Smooth muscle cell (in vitro differentiated cells): ENCODE measurements around the gene ARHGAP24. TPM values are rescaled to one million over a fixed set of nuclear protein-coding genes. Genes with fewer than 3 reads are reported as not detected.

Experiments
- DNase-seq: peaks from one replicate; lab custom pipeline; 2025; ENCODE audit not compliant: unreplicated experiment; lab: John Stamatoyannopoulos, UW
- H2AFZ ChIP-seq: fragments of 200-600 bp; sonication (generic); 2 replicates; pipeline ENCODE4 v1.6.0; 2016; ENCODE audit warnings: antibody characterized with exemption, low read depth, mild to moderate bottlenecking
- H3F3A ChIP-seq: fragments of 200-600 bp; sonication (generic); 2 replicates; pipeline ENCODE4 v1.6.0; 2017; ENCODE audit warnings: antibody characterized with exemption, low read depth
- H3K27ac ChIP-seq: fragments of 200-600 bp; sonication (generic); 2 replicates; pipeline ENCODE4 v1.5.1; 2016; ENCODE audit warnings: low read depth, mild to moderate bottlenecking
- H3K27me3 ChIP-seq: fragments of 200-600 bp; sonication (generic); 2 replicates; pipeline ENCODE4 v1.6.1; 2016; ENCODE audit warnings: low read depth, mild to moderate bottlenecking
- H3K36me3 ChIP-seq: fragments of 200-600 bp; sonication (generic); 2 replicates; pipeline ENCODE4 v1.5.1; 2016; ENCODE audit warnings: low read depth
- H3K4me1 ChIP-seq: fragments of 200-600 bp; sonication (generic); 2 replicates; pipeline ENCODE4 v1.5.1; 2016; ENCODE audit warnings: low read depth
- H3K4me2 ChIP-seq: fragments of 200-600 bp; sonication (generic); 2 replicates; pipeline ENCODE4 v1.6.0; 2016; ENCODE audit warnings: mild to moderate bottlenecking
- H3K4me3 ChIP-seq: fragments of 200-600 bp; sonication (generic); 2 replicates; pipeline ENCODE4 v1.5.1; 2016; ENCODE audit warnings: mild to moderate bottlenecking
- H3K79me2 ChIP-seq: fragments of 200-600 bp; sonication (generic); 2 replicates; pipeline ENCODE4 v1.6.0; 2016; ENCODE audit warnings: low read depth, mild to moderate bottlenecking
- H3K9ac ChIP-seq: fragments of 200-600 bp; sonication (generic); 2 replicates; pipeline ENCODE4 v1.6.0; 2016; ENCODE audit warnings: low read depth
- H3K9me3 ChIP-seq: fragments of 200-600 bp; sonication (generic); replicated peaks from 2 replicates; pipeline ENCODE4 v1.5.1; 2016; ENCODE audit warnings: low read depth
- H4K20me1 ChIP-seq: fragments of 200-600 bp; sonication (generic); 2 replicates; pipeline ENCODE4 v1.6.0; 2016; ENCODE audit warnings: low read depth
- WGBS: methylation state at CpG from one replicate; pipeline ENCODE4 v1.1.7; 2016; ENCODE audit warnings: low lambda C conversion rate; 5-methylcytosine and 5-hydroxymethylcytosine counted together
- polyA plus RNA-seq: library from polyadenylated mRNA; unstranded; fragments of >200 nt; fragmentation: Nextera tagmentation; extraction: Ambion mirVana; gene quantifications from 2 replicates; pipeline ENCODE4 v1.2.1, GENCODE V29; 2016
- total RNA-seq: library from RNA; depleted of rRNA; stranded (reverse); fragments of >200 nt; gene quantifications from 2 replicates; pipeline ENCODE4 v1.2.3, GENCODE V29; 2014
- TF ChIP-seq, protein P1 (sequence below): fragments of 200-600 bp; sonication (generic); IDR thresholded peaks from 2 replicates; pipeline ENCODE4 v1.5.1; 2017; ENCODE audit warnings: borderline replicate concordance, mild to moderate bottlenecking, antibody characterized with exemption; ENCODE audit not compliant: insufficient read depth, poor library complexity, severe bottlenecking

The ARHGAP24 gene
- total and polyA plus RNA-seq, 2 experiments from 2014 or later, result 4.9 to 18.2 TPM

DNA sequence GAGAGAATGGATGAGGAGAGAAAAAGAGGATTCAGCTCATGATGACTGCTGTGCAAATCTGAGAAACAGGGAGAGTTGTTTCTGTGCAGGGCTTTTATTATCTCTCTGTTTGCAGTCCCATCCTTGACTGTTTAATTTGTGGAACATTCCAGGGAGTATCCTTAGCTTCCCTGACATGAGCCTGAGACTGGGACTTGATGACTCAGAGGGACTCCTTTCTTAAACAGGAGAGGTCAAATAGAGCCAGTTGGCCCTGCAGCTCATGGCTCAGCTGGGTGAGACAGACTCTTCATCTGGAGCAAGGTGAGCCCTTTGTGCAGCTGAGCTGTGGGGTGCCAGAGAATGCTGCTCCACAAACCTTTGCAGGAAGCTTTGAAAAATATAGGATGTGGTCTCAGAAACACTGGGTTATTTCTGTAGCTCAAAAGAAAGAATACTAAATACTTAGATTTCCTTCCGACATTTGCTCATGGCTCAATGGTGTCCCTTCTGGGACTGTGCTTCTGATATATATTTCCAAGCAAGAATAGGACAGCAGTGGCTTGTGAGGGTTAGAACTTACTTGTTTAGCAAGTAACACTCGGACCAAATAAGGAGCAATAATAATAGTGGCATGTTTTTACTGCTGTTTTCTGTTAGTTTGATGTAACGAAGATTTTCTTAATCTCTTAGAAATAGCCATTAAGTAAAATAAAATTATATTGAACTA, 14.5 kb downstream of the ARHGAP24 start:
- H3F3A ChIP-seq, result no peaks in the 10 kb centered on the region
- H3K9ac ChIP-seq, result no peak overlapping the region
- no peaks in the 10 kb centered on the region for H3K27me3 ChIP-seq
- 90% methylated on average over 3 of the region's 3 CpGs for WGBS
- H2AFZ ChIP-seq, result no peak overlapping the region
- no peak for DNase-seq
- no peaks in the 10 kb centered on the region for H3K9me3 ChIP-seq
- H3K4me2 ChIP-seq, result no peak overlapping the region
- TF ChIP-seq, protein P1, sequence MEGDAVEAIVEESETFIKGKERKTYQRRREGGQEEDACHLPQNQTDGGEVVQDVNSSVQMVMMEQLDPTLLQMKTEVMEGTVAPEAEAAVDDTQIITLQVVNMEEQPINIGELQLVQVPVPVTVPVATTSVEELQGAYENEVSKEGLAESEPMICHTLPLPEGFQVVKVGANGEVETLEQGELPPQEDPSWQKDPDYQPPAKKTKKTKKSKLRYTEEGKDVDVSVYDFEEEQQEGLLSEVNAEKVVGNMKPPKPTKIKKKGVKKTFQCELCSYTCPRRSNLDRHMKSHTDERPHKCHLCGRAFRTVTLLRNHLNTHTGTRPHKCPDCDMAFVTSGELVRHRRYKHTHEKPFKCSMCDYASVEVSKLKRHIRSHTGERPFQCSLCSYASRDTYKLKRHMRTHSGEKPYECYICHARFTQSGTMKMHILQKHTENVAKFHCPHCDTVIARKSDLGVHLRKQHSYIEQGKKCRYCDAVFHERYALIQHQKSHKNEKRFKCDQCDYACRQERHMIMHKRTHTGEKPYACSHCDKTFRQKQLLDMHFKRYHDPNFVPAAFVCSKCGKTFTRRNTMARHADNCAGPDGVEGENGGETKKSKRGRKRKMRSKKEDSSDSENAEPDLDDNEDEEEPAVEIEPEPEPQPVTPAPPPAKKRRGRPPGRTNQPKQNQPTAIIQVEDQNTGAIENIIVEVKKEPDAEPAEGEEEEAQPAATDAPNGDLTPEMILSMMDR, result no peak
- no peak overlapping the region for H3K27ac ChIP-seq
- H4K20me1 ChIP-seq, result no peaks in the 10 kb centered on the region
- no peaks in the 10 kb centered on the region for H3K36me3 ChIP-seq
- H3K79me2 ChIP-seq, result peaks cover 9% of the 10 kb centered on the region
- peaks cover 4% of the 10 kb centered on the region for H3K4me1 ChIP-seq
- H3K4me3 ChIP-seq, result no peak overlapping the region

DNA sequence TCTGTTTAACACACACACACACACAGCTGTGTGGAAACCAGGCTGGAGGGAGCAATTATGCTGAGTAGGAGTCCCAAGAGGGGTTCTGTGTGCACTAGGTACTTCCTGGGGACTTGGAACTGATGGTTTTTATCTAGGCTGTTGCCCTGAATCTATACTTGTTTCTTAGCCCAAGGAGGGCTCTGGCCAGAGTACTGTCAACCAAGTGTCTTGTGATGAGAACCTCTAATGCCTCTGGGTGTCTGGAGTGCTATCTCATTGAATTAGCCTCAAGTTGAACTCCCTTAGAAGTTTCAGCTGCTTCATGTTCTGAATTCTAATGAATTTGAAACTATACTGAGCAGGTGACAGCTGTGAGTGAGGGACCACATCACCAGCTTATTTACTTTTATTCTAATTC, 16.6 kb downstream of the ARHGAP24 start:
- H3K27me3 ChIP-seq, result no peaks in the 10 kb centered on the region
- TF ChIP-seq, protein P1, result no peak
- H3K9ac ChIP-seq, result no peak overlapping the region
- H3K9me3 ChIP-seq, result no peaks in the 10 kb centered on the region
- H3K27ac ChIP-seq, result no peak overlapping the region
- no peaks in the 10 kb centered on the region for H3K36me3 ChIP-seq
- peaks cover 9% of the 10 kb centered on the region for H3K79me2 ChIP-seq
- H3K4me3 ChIP-seq, result no peak overlapping the region
- H3F3A ChIP-seq, result no peaks in the 10 kb centered on the region
- H3K4me1 ChIP-seq, result peaks cover 4% of the 10 kb centered on the region
- no peak overlapping the region for H2AFZ ChIP-seq
- H4K20me1 ChIP-seq, result no peaks in the 10 kb centered on the region
- DNase-seq, result no peak
- H3K4me2 ChIP-seq, result no peak overlapping the region

DNA sequence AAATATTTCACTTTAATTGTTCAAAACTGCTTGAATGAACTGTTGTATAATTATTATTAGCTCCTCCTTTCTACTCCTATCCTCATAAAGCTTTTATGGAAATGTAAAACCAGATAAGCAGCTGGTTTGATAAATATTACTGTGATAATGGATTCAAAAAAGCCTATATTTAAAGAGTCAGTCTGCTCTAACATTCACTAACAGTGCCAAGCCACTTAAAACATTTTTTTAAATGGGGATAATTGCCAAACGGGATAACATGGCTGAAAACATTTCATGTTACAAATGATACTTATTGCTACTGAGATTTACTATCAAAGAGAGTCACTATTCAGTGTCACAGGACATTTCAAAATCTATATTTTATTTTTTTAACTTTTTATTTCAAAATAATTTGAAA, 17.4 kb downstream of the ARHGAP24 start:
- no peak for DNase-seq
- TF ChIP-seq, protein P1, result no peak
- no peaks in the 10 kb centered on the region for H4K20me1 ChIP-seq
- H3K27ac ChIP-seq, result no peak overlapping the region
- H3K4me1 ChIP-seq, result peaks cover 4% of the 10 kb centered on the region
- H3K79me2 ChIP-seq, result peaks cover 9% of the 10 kb centered on the region
- H3K4me2 ChIP-seq, result no peak overlapping the region
- WGBS, result 69% methylated on average over 1 of the region's 1 CpG
- no peaks in the 10 kb centered on the region for H3K36me3 ChIP-seq
- H3K9ac ChIP-seq, result no peak overlapping the region
- no peak overlapping the region for H3K4me3 ChIP-seq
- no peaks in the 10 kb centered on the region for H3K9me3 ChIP-seq
- no peaks in the 10 kb centered on the region for H3K27me3 ChIP-seq
- no peak overlapping the region for H2AFZ ChIP-seq
- H3F3A ChIP-seq, result no peaks in the 10 kb centered on the region

DNA sequence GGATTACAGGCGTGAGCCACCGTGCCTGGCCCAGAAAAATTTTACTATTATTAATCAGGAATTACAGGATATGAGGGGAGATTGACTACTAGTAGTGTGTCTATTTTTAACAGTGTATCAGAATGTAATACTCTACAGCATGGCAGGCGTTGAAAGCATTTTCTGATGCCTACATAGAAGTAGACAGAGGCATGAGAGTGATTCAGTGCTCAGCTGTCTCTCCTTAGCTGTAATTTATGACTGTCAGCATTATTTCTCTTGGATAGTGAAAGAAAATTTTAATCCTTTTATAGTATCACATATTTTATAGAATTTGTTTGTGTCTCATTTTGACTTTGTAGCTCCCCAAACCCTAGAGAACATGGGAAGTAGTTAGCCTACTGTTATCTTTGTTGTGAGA, 20.7 kb downstream of the ARHGAP24 start:
- Histone ChIP-seq H4K20me1 (no peaks in the 10 kb centered on the region), H3K9ac (no peak overlapping the region), H3F3A (peaks cover 5% of the 10 kb centered on the region), H3K27me3 (no peaks in the 10 kb centered on the region), H3K79me2 (peaks cover 9% of the 10 kb centered on the region), H3K27ac (peak overlapping the region; percentile 61), H3K4me3 (peak overlapping the region; percentile 12), H3K4me2 (peak overlapping the region; percentile 78), H2AFZ (peak overlapping the region; percentile 28), H3K4me1 (no peaks in the 10 kb centered on the region), H3K9me3 (no peaks in the 10 kb centered on the region), H3K36me3 (no peaks in the 10 kb centered on the region)
- TF ChIP-seq, protein P1, result no peak
- DNase-seq, result no peak
- WGBS, result 88% methylated on average over 3 of the region's 3 CpGs
